SK-N-SH treated with all-trans-retinoic acid at 6 μM for 48 hours (cell line): Measurements from ENCODE around the gene GPR32.

ENCODE experiments used
- ATAC-seq: fragments of 200-7000 bp; cut with Tn5 transposase; 3 replicates; pipeline ENCODE4 v1.9.1; 2020; ENCODE audit warnings: mild to moderate bottlenecking, moderate library complexity
- ARNTL ChIP-seq: fragments of 450-650 bp; formaldehyde crosslinking; IDR thresholded peaks from 2 replicates; pipeline ENCODE4 v1.5.0; 2020; ENCODE audit warnings: low read depth, mild to moderate bottlenecking, moderate library complexity, borderline replicate concordance
- BACH2 ChIP-seq: fragments of 250-450 bp; sonication (Bioruptor Pico); IDR thresholded peaks from 2 replicates; pipeline ENCODE4 v1.9.0; 2021; ENCODE audit warnings: mild to moderate bottlenecking, borderline replicate concordance
- CSDC2 ChIP-seq: fragments of 250-450 bp; sonication (Bioruptor Pico); IDR thresholded peaks from 2 replicates; pipeline ENCODE4 v1.5.0; 2020; ENCODE audit warnings: mild to moderate bottlenecking, moderate library complexity
- ESRRG ChIP-seq: fragments of 250-450 bp; sonication (Bioruptor Pico); IDR thresholded peaks from 2 replicates; pipeline ENCODE4 v1.6.1; 2021; ENCODE audit warnings: mild to moderate bottlenecking
- GLIS3 ChIP-seq: fragments of 250-450 bp; sonication (Bioruptor Pico); IDR thresholded peaks from 2 replicates; pipeline ENCODE4 v1.5.0; 2020; ENCODE audit warnings: mild to moderate bottlenecking, moderate library complexity
- ISL1 ChIP-seq: fragments of 250-450 bp; sonication (Bioruptor Pico); IDR thresholded peaks from 2 replicates; pipeline ENCODE4 v2.1.2; 2022; ENCODE audit warnings: mild to moderate bottlenecking, moderate library complexity
- OSR1 ChIP-seq: fragments of 250-450 bp; sonication (Bioruptor Pico); IDR thresholded peaks from 2 replicates; pipeline ENCODE4 v1.8.0; 2022; ENCODE audit warnings: moderate library complexity, mild to moderate bottlenecking, inconsistent platforms
- RARB ChIP-seq: fragments of 250-450 bp; sonication (Bioruptor Pico); IDR thresholded peaks from 2 replicates; pipeline ENCODE4 v1.8.0; 2021; ENCODE audit warnings: mild to moderate bottlenecking, moderate library complexity
- SNAI2 ChIP-seq: fragments of 250-450 bp; sonication (Bioruptor Pico); IDR thresholded peaks from 2 replicates; pipeline ENCODE4 v1.5.0; 2020; ENCODE audit warnings: mild to moderate bottlenecking, moderate library complexity
- TCF4 ChIP-seq: fragments of 250-450 bp; sonication (Bioruptor Pico); IDR thresholded peaks from 2 replicates; pipeline ENCODE4 v1.8.0; 2021; ENCODE audit warnings: mild to moderate bottlenecking, moderate library complexity, borderline replicate concordance
- ZC3H10 ChIP-seq: fragments of 250-450 bp; sonication (Bioruptor Pico); IDR thresholded peaks from 2 replicates; pipeline ENCODE4 v1.5.1; 2021; ENCODE audit warnings: mild to moderate bottlenecking, moderate library complexity
- ZFP3 ChIP-seq: fragments of 250-450 bp; sonication (Bioruptor Pico); IDR thresholded peaks from 2 replicates; pipeline ENCODE4 v1.5.0; 2020; ENCODE audit warnings: mild to moderate bottlenecking, moderate library complexity
- ZFP30 ChIP-seq: fragments of 450-650 bp; formaldehyde crosslinking; IDR thresholded peaks from 2 replicates; pipeline ENCODE4 v1.5.0; 2022; ENCODE audit warnings: mild to moderate bottlenecking, moderate library complexity
- ZNF565 ChIP-seq: fragments of 450-650 bp; formaldehyde crosslinking; conservative IDR thresholded peaks from 2 replicates; pipeline ENCODE4 v1.5.0; 2020; ENCODE audit warnings: low read depth, mild to moderate bottlenecking, moderate library complexity
- ZNF70 ChIP-seq: fragments of 450-650 bp; formaldehyde crosslinking; IDR thresholded peaks from 2 replicates; pipeline ENCODE4 v1.5.0; 2020; ENCODE audit warnings: mild to moderate bottlenecking, moderate library complexity
- ZNF8 ChIP-seq: fragments of 450-650 bp; formaldehyde crosslinking; IDR thresholded peaks from 2 replicates; pipeline ENCODE4 v1.5.0; 2020; ENCODE audit warnings: mild to moderate bottlenecking, moderate library complexity
- TF ChIP-seq, protein P1 (sequence below): fragments of 250-450 bp; sonication (Bioruptor Pico); IDR thresholded peaks from 2 replicates; pipeline ENCODE4 v1.5.0; 2020; ENCODE audit warnings: mild to moderate bottlenecking, moderate library complexity
- TF ChIP-seq, protein P2 (sequence below): fragments of 250-450 bp; sonication (Bioruptor Pico); IDR thresholded peaks from 2 replicates; pipeline ENCODE4 v1.8.0; 2021; ENCODE audit warnings: low read depth, mild to moderate bottlenecking, moderate library complexity, borderline replicate concordance
- TF ChIP-seq, protein P3 (sequence below): fragments of 250-450 bp; sonication (Bioruptor Pico); IDR thresholded peaks from 2 replicates; pipeline ENCODE4 v1.8.0; 2020; ENCODE audit warnings: mild to moderate bottlenecking, moderate library complexity, borderline replicate concordance
- TF ChIP-seq, protein P4 (sequence below): fragments of 250-450 bp; sonication (Bioruptor Pico); IDR thresholded peaks from 2 replicates; pipeline ENCODE4 v1.5.1; 2020; ENCODE audit warnings: low read depth, mild to moderate bottlenecking, moderate library complexity
- TF ChIP-seq, protein P5 (sequence below): fragments of 250-450 bp; sonication (Bioruptor Pico); IDR thresholded peaks from 2 replicates; pipeline ENCODE4 v1.5.1; 2021; ENCODE audit warnings: mild to moderate bottlenecking, moderate library complexity

The GPR32 gene

DNA sequence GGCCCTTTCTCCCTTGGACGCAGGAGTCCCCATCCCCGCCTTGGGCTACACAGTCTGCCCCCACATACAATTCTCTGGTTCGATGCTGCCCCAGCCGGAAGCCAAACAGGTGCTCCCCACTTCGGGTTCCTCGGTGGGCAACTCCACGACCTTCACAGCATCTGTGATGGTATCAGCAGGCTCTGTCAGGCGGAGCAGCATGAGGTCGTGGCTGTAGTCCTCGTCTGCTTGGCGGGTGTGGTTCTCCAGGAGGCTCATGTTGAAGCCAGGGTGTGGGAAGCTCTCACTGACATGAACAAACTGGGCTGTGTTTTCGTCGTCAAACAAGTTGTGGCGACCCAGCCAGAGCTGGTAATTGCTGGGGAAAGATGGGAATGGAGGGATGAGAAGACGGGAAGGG is 49.8 kb downstream of the GPR32 start:
- ATAC-seq, result no peak
- no peak for TF ChIP-seq ZNF8 (CRISPR knock-in tag)
- no peak for TF ChIP-seq ZFP30
- no peak for TF ChIP-seq ISL1 (CRISPR knock-in tag)
- no peak for TF ChIP-seq BACH2 (CRISPR knock-in tag)
- TF ChIP-seq ZFP3, result no peak
- no peak for TF ChIP-seq ZC3H10 (CRISPR knock-in tag)
- TF ChIP-seq, protein P1, sequence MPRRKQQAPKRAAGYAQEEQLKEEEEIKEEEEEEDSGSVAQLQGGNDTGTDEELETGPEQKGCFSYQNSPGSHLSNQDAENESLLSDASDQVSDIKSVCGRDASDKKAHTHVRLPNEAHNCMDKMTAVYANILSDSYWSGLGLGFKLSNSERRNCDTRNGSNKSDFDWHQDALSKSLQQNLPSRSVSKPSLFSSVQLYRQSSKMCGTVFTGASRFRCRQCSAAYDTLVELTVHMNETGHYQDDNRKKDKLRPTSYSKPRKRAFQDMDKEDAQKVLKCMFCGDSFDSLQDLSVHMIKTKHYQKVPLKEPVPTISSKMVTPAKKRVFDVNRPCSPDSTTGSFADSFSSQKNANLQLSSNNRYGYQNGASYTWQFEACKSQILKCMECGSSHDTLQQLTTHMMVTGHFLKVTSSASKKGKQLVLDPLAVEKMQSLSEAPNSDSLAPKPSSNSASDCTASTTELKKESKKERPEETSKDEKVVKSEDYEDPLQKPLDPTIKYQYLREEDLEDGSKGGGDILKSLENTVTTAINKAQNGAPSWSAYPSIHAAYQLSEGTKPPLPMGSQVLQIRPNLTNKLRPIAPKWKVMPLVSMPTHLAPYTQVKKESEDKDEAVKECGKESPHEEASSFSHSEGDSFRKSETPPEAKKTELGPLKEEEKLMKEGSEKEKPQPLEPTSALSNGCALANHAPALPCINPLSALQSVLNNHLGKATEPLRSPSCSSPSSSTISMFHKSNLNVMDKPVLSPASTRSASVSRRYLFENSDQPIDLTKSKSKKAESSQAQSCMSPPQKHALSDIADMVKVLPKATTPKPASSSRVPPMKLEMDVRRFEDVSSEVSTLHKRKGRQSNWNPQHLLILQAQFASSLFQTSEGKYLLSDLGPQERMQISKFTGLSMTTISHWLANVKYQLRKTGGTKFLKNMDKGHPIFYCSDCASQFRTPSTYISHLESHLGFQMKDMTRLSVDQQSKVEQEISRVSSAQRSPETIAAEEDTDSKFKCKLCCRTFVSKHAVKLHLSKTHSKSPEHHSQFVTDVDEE (CRISPR knock-in tag), result no peak
- TF ChIP-seq ESRRG (CRISPR knock-in tag), result no peak
- TF ChIP-seq, protein P2, sequence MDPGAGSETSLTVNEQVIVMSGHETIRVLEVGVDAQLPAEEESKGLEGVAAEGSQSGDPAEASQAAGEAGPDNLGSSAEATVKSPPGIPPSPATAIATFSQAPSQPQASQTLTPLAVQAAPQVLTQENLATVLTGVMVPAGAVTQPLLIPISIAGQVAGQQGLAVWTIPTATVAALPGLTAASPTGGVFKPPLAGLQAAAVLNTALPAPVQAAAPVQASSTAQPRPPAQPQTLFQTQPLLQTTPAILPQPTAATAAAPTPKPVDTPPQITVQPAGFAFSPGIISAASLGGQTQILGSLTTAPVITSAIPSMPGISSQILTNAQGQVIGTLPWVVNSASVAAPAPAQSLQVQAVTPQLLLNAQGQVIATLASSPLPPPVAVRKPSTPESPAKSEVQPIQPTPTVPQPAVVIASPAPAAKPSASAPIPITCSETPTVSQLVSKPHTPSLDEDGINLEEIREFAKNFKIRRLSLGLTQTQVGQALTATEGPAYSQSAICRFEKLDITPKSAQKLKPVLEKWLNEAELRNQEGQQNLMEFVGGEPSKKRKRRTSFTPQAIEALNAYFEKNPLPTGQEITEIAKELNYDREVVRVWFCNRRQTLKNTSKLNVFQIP (CRISPR knock-in tag), result no peak
- no peak for TF ChIP-seq CSDC2
- no peak for TF ChIP-seq SNAI2 (CRISPR knock-in tag)
- no peak for TF ChIP-seq ARNTL
- no peak for TF ChIP-seq ZNF70 (CRISPR knock-in tag)

DNA sequence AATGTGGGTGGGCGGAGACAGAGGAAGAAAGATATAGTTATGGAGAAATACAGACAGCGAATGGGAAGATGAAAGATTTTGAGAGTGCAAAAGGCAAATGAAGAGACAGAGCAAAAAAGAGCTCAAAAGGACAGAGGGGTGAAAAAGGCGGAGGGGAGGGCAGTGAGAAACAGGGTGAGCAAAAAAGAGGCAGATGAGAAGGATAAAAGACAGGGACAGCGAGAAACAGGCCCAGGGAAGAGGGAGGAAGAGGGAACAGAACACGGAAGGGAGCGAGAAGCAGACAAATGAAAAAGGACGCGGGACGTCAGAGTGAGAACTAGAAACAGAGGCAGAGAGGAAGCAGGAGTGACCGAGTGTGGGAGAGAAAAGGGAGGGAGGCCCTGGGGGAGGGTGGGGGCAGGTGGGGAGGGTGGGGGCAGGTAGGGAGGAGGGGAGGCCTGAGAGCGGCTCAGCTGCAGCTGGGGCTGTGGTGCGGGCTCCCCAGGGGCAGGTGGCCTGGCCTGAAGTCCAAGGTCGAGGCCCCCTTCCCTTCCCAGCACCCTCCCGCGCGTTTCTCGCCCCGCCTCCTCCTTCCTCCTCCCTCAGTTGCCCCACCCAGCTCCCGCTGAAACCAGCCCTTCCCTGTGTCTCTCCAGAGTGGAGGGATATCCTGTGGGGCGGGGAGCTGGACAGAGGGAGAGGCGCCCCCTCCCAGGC is 50.4 kb downstream of the GPR32 start:
- TF ChIP-seq ESRRG (CRISPR knock-in tag) (no peak), TCF4 (CRISPR knock-in tag) (no peak), RARB (CRISPR knock-in tag) (no peak), ZNF565 (CRISPR knock-in tag) (no peak), ZFP3 (no peak), GLIS3 (CRISPR knock-in tag) (no peak), ZNF70 (CRISPR knock-in tag) (no peak)
- TF ChIP-seq, protein P3, sequence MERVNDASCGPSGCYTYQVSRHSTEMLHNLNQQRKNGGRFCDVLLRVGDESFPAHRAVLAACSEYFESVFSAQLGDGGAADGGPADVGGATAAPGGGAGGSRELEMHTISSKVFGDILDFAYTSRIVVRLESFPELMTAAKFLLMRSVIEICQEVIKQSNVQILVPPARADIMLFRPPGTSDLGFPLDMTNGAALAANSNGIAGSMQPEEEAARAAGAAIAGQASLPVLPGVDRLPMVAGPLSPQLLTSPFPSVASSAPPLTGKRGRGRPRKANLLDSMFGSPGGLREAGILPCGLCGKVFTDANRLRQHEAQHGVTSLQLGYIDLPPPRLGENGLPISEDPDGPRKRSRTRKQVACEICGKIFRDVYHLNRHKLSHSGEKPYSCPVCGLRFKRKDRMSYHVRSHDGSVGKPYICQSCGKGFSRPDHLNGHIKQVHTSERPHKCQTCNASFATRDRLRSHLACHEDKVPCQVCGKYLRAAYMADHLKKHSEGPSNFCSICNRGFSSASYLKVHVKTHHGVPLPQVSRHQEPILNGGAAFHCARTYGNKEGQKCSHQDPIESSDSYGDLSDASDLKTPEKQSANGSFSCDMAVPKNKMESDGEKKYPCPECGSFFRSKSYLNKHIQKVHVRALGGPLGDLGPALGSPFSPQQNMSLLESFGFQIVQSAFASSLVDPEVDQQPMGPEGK (CRISPR knock-in tag), result no peak
- TF ChIP-seq, protein P1 (CRISPR knock-in tag), result no peak
- TF ChIP-seq, all 23 proteins: peak for 0
- no peak for ATAC-seq

DNA sequence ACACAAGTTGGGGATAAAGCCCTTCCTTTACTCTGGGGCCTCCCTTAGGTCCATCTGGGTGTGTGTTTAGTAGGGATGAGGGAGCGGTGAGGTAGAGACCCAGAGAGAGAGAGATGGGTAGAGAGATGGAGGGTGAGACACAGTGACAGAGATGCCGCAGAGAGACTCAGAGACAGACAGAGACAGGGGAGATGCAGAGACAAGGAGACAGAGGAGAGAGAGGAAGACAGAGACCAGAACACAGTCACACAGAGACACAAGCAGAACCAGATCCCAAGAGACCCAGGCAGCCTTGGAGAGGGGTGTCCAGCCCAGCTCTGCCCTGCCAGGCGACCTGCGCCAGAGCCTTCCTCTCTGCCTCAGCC is 51.0 kb downstream of the GPR32 start:
- TF ChIP-seq ZNF565 (CRISPR knock-in tag) (no peak), ZFP3 (no peak), BACH2 (CRISPR knock-in tag) (no peak), ZC3H10 (CRISPR knock-in tag) (no peak), TCF4 (CRISPR knock-in tag) (no peak), ZFP30 (no peak), ARNTL (no peak), OSR1 (CRISPR knock-in tag) (no peak)
- TF ChIP-seq, protein P1 (CRISPR knock-in tag), result no peak
- TF ChIP-seq, protein P4, sequence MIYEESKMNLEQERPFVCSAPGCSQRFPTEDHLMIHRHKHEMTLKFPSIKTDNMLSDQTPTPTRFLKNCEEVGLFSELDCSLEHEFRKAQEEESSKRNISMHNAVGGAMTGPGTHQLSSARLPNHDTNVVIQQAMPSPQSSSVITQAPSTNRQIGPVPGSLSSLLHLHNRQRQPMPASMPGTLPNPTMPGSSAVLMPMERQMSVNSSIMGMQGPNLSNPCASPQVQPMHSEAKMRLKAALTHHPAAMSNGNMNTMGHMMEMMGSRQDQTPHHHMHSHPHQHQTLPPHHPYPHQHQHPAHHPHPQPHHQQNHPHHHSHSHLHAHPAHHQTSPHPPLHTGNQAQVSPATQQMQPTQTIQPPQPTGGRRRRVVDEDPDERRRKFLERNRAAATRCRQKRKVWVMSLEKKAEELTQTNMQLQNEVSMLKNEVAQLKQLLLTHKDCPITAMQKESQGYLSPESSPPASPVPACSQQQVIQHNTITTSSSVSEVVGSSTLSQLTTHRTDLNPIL (CRISPR knock-in tag), result no peak
- TF ChIP-seq, protein P5, sequence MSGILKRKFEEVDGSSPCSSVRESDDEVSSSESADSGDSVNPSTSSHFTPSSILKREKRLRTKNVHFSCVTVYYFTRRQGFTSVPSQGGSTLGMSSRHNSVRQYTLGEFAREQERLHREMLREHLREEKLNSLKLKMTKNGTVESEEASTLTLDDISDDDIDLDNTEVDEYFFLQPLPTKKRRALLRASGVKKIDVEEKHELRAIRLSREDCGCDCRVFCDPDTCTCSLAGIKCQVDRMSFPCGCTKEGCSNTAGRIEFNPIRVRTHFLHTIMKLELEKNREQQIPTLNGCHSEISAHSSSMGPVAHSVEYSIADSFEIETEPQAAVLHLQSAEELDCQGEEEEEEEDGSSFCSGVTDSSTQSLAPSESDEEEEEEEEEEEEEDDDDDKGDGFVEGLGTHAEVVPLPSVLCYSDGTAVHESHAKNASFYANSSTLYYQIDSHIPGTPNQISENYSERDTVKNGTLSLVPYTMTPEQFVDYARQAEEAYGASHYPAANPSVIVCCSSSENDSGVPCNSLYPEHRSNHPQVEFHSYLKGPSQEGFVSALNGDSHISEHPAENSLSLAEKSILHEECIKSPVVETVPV (CRISPR knock-in tag), result no peak

More for the DNA sequence above, 51.0 kb downstream of the GPR32 start:
- ATAC-seq, result no peak
